SK-N-SH treated with all-trans-retinoic acid at 6 μM for 48 hours (cell line): ENCODE data around the gene MARVELD1.

Experiments used
- PPARA ChIP-seq: fragments of 250-450 bp; sonication (Bioruptor Pico); IDR thresholded peaks from 2 replicates; pipeline ENCODE4 v1.5.0; 2020; ENCODE audit warnings: mild to moderate bottlenecking, borderline replicate concordance
- ZNF8 ChIP-seq: fragments of 450-650 bp; formaldehyde crosslinking; IDR thresholded peaks from 2 replicates; pipeline ENCODE4 v1.5.0; 2020; ENCODE audit warnings: mild to moderate bottlenecking, moderate library complexity
- TF ChIP-seq, protein P1 (sequence below): fragments of 250-450 bp; sonication (Bioruptor Pico); IDR thresholded peaks from 2 replicates; pipeline ENCODE4 v1.5.0; 2020; ENCODE audit warnings: mild to moderate bottlenecking, moderate library complexity
- TF ChIP-seq, protein P2 (sequence below): fragments of 250-450 bp; sonication (Bioruptor Pico); IDR thresholded peaks from 2 replicates; pipeline ENCODE4 v1.8.0; 2020; ENCODE audit warnings: mild to moderate bottlenecking, moderate library complexity, borderline replicate concordance
- TF ChIP-seq, protein P3 (sequence below): fragments of 250-450 bp; sonication (Bioruptor Pico); IDR thresholded peaks from 2 replicates; pipeline ENCODE4 v1.5.1; 2020; ENCODE audit warnings: low read depth, mild to moderate bottlenecking, moderate library complexity

DNA sequence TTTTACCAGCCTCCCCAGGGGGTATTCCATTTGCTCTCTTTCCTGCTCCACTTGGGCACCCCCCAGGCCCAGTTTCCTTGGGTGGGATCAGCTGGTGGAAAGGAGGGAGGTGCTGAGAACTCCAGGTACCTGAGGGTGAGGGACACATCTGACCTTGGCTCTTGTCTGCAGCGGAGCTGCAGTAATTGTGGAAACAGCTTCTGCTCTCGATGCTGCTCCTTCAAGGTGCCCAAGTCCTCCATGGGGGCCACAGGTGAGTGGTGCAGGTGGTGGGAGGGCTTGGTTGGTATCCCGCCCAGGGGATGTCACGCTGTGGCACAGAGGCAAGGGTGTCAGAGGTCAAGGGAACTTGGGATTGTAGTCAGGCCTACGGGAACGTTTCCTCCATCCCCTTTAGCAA lies 43.9 kb downstream of the MARVELD1 start:
- no peak for TF ChIP-seq PPARA (CRISPR knock-in tag)
- TF ChIP-seq, protein P1, sequence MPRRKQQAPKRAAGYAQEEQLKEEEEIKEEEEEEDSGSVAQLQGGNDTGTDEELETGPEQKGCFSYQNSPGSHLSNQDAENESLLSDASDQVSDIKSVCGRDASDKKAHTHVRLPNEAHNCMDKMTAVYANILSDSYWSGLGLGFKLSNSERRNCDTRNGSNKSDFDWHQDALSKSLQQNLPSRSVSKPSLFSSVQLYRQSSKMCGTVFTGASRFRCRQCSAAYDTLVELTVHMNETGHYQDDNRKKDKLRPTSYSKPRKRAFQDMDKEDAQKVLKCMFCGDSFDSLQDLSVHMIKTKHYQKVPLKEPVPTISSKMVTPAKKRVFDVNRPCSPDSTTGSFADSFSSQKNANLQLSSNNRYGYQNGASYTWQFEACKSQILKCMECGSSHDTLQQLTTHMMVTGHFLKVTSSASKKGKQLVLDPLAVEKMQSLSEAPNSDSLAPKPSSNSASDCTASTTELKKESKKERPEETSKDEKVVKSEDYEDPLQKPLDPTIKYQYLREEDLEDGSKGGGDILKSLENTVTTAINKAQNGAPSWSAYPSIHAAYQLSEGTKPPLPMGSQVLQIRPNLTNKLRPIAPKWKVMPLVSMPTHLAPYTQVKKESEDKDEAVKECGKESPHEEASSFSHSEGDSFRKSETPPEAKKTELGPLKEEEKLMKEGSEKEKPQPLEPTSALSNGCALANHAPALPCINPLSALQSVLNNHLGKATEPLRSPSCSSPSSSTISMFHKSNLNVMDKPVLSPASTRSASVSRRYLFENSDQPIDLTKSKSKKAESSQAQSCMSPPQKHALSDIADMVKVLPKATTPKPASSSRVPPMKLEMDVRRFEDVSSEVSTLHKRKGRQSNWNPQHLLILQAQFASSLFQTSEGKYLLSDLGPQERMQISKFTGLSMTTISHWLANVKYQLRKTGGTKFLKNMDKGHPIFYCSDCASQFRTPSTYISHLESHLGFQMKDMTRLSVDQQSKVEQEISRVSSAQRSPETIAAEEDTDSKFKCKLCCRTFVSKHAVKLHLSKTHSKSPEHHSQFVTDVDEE (CRISPR knock-in tag): no peak
- TF ChIP-seq, protein P2, sequence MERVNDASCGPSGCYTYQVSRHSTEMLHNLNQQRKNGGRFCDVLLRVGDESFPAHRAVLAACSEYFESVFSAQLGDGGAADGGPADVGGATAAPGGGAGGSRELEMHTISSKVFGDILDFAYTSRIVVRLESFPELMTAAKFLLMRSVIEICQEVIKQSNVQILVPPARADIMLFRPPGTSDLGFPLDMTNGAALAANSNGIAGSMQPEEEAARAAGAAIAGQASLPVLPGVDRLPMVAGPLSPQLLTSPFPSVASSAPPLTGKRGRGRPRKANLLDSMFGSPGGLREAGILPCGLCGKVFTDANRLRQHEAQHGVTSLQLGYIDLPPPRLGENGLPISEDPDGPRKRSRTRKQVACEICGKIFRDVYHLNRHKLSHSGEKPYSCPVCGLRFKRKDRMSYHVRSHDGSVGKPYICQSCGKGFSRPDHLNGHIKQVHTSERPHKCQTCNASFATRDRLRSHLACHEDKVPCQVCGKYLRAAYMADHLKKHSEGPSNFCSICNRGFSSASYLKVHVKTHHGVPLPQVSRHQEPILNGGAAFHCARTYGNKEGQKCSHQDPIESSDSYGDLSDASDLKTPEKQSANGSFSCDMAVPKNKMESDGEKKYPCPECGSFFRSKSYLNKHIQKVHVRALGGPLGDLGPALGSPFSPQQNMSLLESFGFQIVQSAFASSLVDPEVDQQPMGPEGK (CRISPR knock-in tag): no peak
- TF ChIP-seq, protein P3, sequence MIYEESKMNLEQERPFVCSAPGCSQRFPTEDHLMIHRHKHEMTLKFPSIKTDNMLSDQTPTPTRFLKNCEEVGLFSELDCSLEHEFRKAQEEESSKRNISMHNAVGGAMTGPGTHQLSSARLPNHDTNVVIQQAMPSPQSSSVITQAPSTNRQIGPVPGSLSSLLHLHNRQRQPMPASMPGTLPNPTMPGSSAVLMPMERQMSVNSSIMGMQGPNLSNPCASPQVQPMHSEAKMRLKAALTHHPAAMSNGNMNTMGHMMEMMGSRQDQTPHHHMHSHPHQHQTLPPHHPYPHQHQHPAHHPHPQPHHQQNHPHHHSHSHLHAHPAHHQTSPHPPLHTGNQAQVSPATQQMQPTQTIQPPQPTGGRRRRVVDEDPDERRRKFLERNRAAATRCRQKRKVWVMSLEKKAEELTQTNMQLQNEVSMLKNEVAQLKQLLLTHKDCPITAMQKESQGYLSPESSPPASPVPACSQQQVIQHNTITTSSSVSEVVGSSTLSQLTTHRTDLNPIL (CRISPR knock-in tag): no peak
- no peak for TF ChIP-seq ZNF8 (CRISPR knock-in tag)
